Activated CD4-positive, CD25-positive, alpha-beta regulatory T cell treated with anti-CD3 and anti-CD28 coated beads, Interleukin-2, amount 50 U/mL, for 72 hours (primary cell): ENCODE data around the gene PTPN7.
"Not testable (repeated sequence)": the region's sequence is repeated elsewhere in the genome, so short reads cannot be mapped to it uniquely, and the experiment has no call there.

Experiments
- DNase-seq: peaks from one replicate; pipeline ENCODE4 v3.0.0; 2021

Gene PTPN7

GRCh38 chr1:202160377-202160940 lies at the start of gene PTPN7:
TSS of gene PTPN7 (minus strand) at chr1:202160602. CDS start at chr1:202159402, 1,200 bp downstream.
- DNase-seq: peak; percentile 82

GRCh38 chr1:202208351-202208857 lies 48.0 kb upstream of the PTPN7 start:
- DNase-seq: no peak

- DNase-seq: no peak
Observed at GRCh38 chr1:202207292-202207691, 46.9 kb upstream of the PTPN7 start.

GRCh38 chr1:202205523-202206190 lies 45.3 kb upstream of the PTPN7 start:
- DNase-seq: no peak

GRCh38 chr1:202204065-202204464 lies 43.7 kb upstream of the PTPN7 start:
- no peak for DNase-seq

- DNase-seq: no peak
Observed at GRCh38 chr1:202203238-202204039, 43.0 kb upstream of the PTPN7 start.

GRCh38 chr1:202202500-202203168 lies 42.2 kb upstream of the PTPN7 start:
- DNase-seq: no peak

- DNase-seq: no peak
Observed at GRCh38 chr1:202201971-202202370, 41.6 kb upstream of the PTPN7 start.

GRCh38 chr1:202201266-202201665 lies 40.9 kb upstream of the PTPN7 start:
- no peak for DNase-seq

GRCh38 chr1:202200669-202201068 lies 40.3 kb upstream of the PTPN7 start:
- no peak for DNase-seq

GRCh38 chr1:202200112-202200548 lies 39.7 kb upstream of the PTPN7 start:
- DNase-seq: no peak

GRCh38 chr1:202199040-202199889 lies 38.9 kb upstream of the PTPN7 start:
- no peak for DNase-seq

- no peak for DNase-seq
Observed at GRCh38 chr1:202198366-202198724, 37.9 kb upstream of the PTPN7 start.

- DNase-seq: no peak
Observed at GRCh38 chr1:202197653-202198365, 37.4 kb upstream of the PTPN7 start.

GRCh38 chr1:202194328-202194648 lies 33.9 kb upstream of the PTPN7 start:
- DNase-seq: no peak

- no peak for DNase-seq
Observed at GRCh38 chr1:202193614-202194327, 33.4 kb upstream of the PTPN7 start, which contains the start of gene LGR6. TSS of gene LGR6 (plus strand) at chr1:202193799. CDS start at chr1:202193990, 191 bp downstream.

- DNase-seq: peak; percentile 61
Observed at GRCh38 chr1:202192770-202193613, 32.6 kb upstream of the PTPN7 start.

GRCh38 chr1:202191391-202191790 lies 31.0 kb upstream of the PTPN7 start:
- DNase-seq: not testable (repeated sequence)

- no peak for DNase-seq
Observed at GRCh38 chr1:202189918-202190715, 29.7 kb upstream of the PTPN7 start.
